ENCODE data around the gene RABEP2. TPM values are rescaled to one million over a fixed set of nuclear protein-coding genes. Genes with fewer than 3 reads are reported as not detected.

RABEP2 gene
- total RNA-seq, 1 experiment from 2014 or later, result 13.4 TPM

DNA sequence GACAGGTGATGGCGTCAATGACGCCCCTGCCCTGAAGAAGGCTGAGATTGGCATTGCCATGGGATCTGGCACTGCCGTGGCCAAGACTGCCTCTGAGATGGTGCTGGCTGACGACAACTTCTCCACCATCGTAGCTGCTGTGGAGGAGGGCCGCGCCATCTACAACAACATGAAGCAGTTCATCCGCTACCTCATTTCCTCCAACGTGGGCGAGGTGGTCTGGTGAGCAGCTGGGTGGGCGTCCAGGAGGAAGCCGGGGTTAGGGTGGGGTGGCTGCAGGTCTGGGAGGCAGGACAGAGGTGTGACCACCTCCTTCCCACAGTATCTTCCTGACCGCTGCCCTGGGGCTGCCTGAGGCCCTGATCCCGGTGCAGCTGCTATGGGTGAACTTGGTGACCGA, 23.2 kb downstream of the RABEP2 start:
- no peak overlapping the region for H3K27ac ChIP-seq (ENCODE audit: low read depth, low read length)
- intact Hi-C loops (cut with micrococcal nuclease), result no loop called here
- no peak overlapping the region for H2AFZ ChIP-seq (ENCODE audit: low read depth, low read length, poor library complexity, severe bottlenecking)
- CTCF ChIA-PET, result no interaction called here
- H3K79me2 ChIP-seq (ENCODE audit: insufficient read depth, low read length), result no peaks in the 10 kb centered on the region
- no peaks in the 10 kb centered on the region for H3K9me2 ChIP-seq (ENCODE audit: insufficient read depth)
- no peak overlapping the region for H3K4me2 ChIP-seq (ENCODE audit: low read length)
- peaks cover 7 to 22% of the 10 kb centered on the region in 2 experiments; a peak in 3 of 4 replicates for H3K4me1 ChIP-seq (ENCODE audit: control insufficient read depth in 1 of 2, insufficient read depth in 2 of 2, low read length in 2 of 2)
- no TSS peak for BruUV-seq (replicated peaks)
- RAD21 ChIA-PET (ENCODE audit: low non-redundant PET in 1 of 2, low total read pairs in 2 of 2, uncharacterized antibody in 2 of 2, unreplicated experiment in 2 of 2), result no interaction called here
- H3K4me3 ChIP-seq (replicated peaks in 1 of 2; ENCODE audit: low read depth in 1 of 2, low read length in 2 of 2), result no peak overlapping the region
- TF ChIP-seq, protein P1, sequence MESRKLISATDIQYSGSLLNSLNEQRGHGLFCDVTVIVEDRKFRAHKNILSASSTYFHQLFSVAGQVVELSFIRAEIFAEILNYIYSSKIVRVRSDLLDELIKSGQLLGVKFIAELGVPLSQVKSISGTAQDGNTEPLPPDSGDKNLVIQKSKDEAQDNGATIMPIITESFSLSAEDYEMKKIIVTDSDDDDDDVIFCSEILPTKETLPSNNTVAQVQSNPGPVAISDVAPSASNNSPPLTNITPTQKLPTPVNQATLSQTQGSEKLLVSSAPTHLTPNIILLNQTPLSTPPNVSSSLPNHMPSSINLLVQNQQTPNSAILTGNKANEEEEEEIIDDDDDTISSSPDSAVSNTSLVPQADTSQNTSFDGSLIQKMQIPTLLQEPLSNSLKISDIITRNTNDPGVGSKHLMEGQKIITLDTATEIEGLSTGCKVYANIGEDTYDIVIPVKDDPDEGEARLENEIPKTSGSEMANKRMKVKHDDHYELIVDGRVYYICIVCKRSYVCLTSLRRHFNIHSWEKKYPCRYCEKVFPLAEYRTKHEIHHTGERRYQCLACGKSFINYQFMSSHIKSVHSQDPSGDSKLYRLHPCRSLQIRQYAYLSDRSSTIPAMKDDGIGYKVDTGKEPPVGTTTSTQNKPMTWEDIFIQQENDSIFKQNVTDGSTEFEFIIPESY (IDR thresholded peaks at IDR 0.05; ENCODE audit: extremely low read depth, insufficient replicate concordance, low read length), result no peak
- TF ChIP-seq CEBPB (IDR thresholded peaks at IDR 0.05; ENCODE audit: low read depth), result no peak
- no peak for TF ChIP-seq SIN3A (IDR thresholded peaks at IDR 0.05; ENCODE audit: low read depth)
- TF ChIP-seq POLR2A (IDR thresholded peaks at IDR 0.05; ENCODE audit: borderline replicate concordance, extremely low read depth, insufficient read depth, insufficient read length), result no peak
- no peak for TF ChIP-seq TCF7L2 (IDR thresholded peaks at IDR 0.05; ENCODE audit: borderline replicate concordance, extremely low read depth, insufficient read depth, insufficient read length)
- no peak for TF ChIP-seq FOSL1 (IDR thresholded peaks at IDR 0.05; ENCODE audit: low read depth)
- no peak for TF ChIP-seq EZH2phosphoT487 (IDR thresholded peaks at IDR 0.05; ENCODE audit: borderline replicate concordance)
- TF ChIP-seq YY1 (IDR thresholded peaks at IDR 0.05; ENCODE audit: extremely low read depth, insufficient replicate concordance, low read depth, low read length), result no peak
- TF ChIP-seq SRF (IDR thresholded peaks at IDR 0.05; ENCODE audit: low read depth), result no peak
- no peak for TF ChIP-seq ZFX (IDR thresholded peaks at IDR 0.05)
- no peak for TF ChIP-seq JUND (IDR thresholded peaks at IDR 0.05)
- TF ChIP-seq, protein P2, sequence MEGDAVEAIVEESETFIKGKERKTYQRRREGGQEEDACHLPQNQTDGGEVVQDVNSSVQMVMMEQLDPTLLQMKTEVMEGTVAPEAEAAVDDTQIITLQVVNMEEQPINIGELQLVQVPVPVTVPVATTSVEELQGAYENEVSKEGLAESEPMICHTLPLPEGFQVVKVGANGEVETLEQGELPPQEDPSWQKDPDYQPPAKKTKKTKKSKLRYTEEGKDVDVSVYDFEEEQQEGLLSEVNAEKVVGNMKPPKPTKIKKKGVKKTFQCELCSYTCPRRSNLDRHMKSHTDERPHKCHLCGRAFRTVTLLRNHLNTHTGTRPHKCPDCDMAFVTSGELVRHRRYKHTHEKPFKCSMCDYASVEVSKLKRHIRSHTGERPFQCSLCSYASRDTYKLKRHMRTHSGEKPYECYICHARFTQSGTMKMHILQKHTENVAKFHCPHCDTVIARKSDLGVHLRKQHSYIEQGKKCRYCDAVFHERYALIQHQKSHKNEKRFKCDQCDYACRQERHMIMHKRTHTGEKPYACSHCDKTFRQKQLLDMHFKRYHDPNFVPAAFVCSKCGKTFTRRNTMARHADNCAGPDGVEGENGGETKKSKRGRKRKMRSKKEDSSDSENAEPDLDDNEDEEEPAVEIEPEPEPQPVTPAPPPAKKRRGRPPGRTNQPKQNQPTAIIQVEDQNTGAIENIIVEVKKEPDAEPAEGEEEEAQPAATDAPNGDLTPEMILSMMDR (IDR thresholded peaks at IDR 0.05 in 2 of 3, conservative IDR thresholded peaks at IDR 0.05 in 1 of 3; ENCODE audit: borderline replicate concordance in 1 of 3, insufficient read depth in 1 of 3, low read depth in 2 of 3, low read length in 2 of 3), result no peak
- TF ChIP-seq, protein P3, sequence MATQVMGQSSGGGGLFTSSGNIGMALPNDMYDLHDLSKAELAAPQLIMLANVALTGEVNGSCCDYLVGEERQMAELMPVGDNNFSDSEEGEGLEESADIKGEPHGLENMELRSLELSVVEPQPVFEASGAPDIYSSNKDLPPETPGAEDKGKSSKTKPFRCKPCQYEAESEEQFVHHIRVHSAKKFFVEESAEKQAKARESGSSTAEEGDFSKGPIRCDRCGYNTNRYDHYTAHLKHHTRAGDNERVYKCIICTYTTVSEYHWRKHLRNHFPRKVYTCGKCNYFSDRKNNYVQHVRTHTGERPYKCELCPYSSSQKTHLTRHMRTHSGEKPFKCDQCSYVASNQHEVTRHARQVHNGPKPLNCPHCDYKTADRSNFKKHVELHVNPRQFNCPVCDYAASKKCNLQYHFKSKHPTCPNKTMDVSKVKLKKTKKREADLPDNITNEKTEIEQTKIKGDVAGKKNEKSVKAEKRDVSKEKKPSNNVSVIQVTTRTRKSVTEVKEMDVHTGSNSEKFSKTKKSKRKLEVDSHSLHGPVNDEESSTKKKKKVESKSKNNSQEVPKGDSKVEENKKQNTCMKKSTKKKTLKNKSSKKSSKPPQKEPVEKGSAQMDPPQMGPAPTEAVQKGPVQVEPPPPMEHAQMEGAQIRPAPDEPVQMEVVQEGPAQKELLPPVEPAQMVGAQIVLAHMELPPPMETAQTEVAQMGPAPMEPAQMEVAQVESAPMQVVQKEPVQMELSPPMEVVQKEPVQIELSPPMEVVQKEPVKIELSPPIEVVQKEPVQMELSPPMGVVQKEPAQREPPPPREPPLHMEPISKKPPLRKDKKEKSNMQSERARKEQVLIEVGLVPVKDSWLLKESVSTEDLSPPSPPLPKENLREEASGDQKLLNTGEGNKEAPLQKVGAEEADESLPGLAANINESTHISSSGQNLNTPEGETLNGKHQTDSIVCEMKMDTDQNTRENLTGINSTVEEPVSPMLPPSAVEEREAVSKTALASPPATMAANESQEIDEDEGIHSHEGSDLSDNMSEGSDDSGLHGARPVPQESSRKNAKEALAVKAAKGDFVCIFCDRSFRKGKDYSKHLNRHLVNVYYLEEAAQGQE (IDR thresholded peaks at IDR 0.05; ENCODE audit: low read depth), result no peak
- TF ChIP-seq RAD21 (IDR thresholded peaks at IDR 0.05; ENCODE audit: low read depth), result no peak
- TF ChIP-seq EGR1 (IDR thresholded peaks at IDR 0.05; ENCODE audit: low read depth), result no peak
- H3K36me3 ChIP-seq (ENCODE audit: control insufficient read depth in 1 of 2, insufficient read depth in 2 of 2, low read length in 2 of 2), result no peaks in the 10 kb centered on the region
- H3K9ac ChIP-seq (ENCODE audit: low read length), result no peak overlapping the region
- H3K9me3 ChIP-seq (ENCODE audit: control insufficient read depth in 1 of 2, insufficient read depth in 1 of 2, low read depth in 1 of 2, low read length in 2 of 2), result no peaks in the 10 kb centered on the region
- POLR2A ChIA-PET, result no interaction called here
- DNase-seq (ENCODE audit: low read depth, low spot score) (no peak), ATAC-seq (no peak)
- no peaks in the 10 kb centered on the region for H4K20me1 ChIP-seq (ENCODE audit: insufficient read depth)
- no peaks in the 10 kb centered on the region for H3K27me3 ChIP-seq (ENCODE audit: insufficient read depth, low read length)

Data from HCT116 (cell line).